T47D (cell line): ENCODE results near the gene PTCD1.

Experiments
- DNase-seq, 2 experiments: peaks; one replicate each; pipeline versions ENCODE4 v3.0.0 to v3.0.0-alpha.2; 2011 to 2012; ENCODE audit warnings: low read depth in 1 of 2, low spot score in 1 of 2
- JUND ChIP-seq: IDR thresholded peaks from 2 replicates; pipeline ENCODE4 v1.6.1; 2012; ENCODE audit warnings: low read depth
- in situ Hi-C: cut with HindIII; loops from 2 replicates; pipeline ENCODE4 v1.10.0; 2016; ENCODE audit warnings: low sequenced_read_pairs, low pct_unique_long_range_greater_than_20kb

Gene PTCD1

DNA sequence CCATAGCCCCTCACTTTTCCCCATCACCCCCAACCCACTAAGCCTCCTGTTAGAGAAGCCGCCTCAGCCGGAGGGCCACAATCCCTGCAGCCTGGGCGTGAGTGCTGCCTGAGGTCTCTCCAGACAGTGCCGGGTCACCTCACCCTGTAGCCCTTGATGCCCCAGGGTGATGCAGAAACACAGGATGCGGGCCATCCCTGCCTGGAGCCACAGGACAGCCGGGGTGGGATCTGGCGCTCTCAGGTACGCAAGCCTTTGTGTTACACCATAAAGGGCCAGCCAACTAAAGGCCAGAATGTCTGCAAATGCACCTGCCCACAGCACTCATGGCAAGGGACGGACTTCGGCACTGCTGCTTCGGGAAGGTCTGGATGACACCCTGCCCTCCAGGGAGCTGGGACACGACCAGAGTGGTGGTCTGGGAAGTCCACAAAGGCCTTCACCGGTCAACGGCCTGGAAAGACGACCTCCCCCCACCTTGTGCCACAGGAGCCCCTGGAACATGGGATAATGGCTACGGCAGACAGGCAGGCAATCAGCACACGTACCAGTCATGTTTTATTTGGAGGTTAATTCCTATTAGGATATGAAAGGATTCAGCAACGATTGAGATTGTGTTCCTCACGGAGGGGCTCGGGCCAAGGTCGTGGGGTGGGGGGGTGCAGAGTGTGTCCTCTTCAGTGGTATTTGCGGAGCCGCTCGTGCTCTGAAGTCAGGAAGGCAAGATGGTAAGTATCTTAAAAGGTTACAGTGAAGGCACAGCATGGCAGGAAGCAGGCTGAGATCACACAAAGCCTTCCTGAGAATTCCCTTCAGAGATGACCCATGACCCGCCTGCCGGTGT is 19.3 kb upstream of the PTCD1 start:
- TF ChIP-seq JUND, result no peak
- in situ Hi-C loops, result no loop called here
- DNase-seq, result no peak

- in situ Hi-C loops, result no loop called here
- DNase-seq, result no peak
Observed at GRCh38 chr7:99457050-99457649, 18.6 kb upstream of the PTCD1 start.

DNA sequence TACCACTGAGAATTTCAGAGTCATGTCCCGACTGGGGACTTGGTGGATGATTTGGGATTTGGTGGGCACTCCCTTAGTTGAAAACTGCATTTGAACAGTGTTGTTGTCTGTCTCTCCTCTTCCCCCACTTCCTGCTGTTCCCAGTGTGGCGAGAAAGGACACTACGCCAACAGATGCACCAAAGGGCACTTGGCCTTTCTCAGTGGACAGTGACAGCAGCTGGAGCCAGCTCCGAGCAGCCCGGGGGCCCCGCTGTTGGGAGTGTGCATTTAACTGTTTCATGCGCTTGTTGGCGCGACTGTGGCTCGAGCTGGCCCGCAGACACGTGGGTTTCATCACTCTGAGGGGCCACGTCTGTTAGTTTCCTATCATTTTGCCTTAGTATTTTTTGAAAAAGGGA is 17.7 kb upstream of the PTCD1 start:
- no peak for DNase-seq
- TF ChIP-seq JUND, result no peak
- in situ Hi-C loops, result no loop called here

More at GRCh38 chr7:99457050-99457649, 18.6 kb upstream of the PTCD1 start:
- TF ChIP-seq JUND, result no peak

GRCh38 chr7:99455874-99456273 is 17.3 kb upstream of the PTCD1 start:
- in situ Hi-C loops, result no loop called here
- TF ChIP-seq JUND, result no peak
- no peak for DNase-seq

GRCh38 chr7:99453105-99453504 is 14.5 kb upstream of the PTCD1 start:
- no peak for TF ChIP-seq JUND
- no peak for DNase-seq
- in situ Hi-C loops, result no loop called here

- in situ Hi-C loops, result no loop called here
- no peak for TF ChIP-seq JUND
- no peak for DNase-seq
Observed at GRCh38 chr7:99452541-99452940, 13.9 kb upstream of the PTCD1 start.

GRCh38 chr7:99451936-99452335 is 13.3 kb upstream of the PTCD1 start:
- DNase-seq, result no peak
- TF ChIP-seq JUND, result no peak
- in situ Hi-C loops, result no loop called here

GRCh38 chr7:99449326-99449725 is 10.7 kb upstream of the PTCD1 start:
- no peak for TF ChIP-seq JUND
- DNase-seq, result no peak
- in situ Hi-C loops, result no loop called here

DNA sequence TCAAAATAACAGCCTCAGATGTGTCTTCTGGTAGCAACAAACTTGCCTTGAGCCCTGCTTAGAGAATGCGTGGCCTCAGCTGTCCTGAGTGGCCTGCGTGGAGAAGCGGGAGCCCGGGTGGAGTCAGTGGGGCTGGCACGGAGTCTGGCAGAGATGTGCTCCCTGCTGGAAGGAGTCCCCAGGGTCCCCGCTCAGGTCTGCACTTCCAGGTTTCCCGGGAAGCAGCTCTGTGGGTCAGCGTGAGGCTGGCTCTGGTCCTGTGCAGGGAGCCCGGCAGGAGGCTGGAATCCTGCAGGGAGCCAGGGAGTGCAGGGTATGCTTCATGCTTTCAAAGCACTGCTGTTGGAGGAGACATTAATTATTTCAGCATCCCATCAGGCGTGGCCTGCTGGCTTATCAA is 10.3 kb upstream of the PTCD1 start:
- DNase-seq, result no peak
- in situ Hi-C loops, result no loop called here
- TF ChIP-seq JUND, result no peak

- DNase-seq, result peak in 1 of 2 experiments; percentile 35
- TF ChIP-seq JUND, result no peak
- in situ Hi-C loops, result no loop called here
Observed at GRCh38 chr7:99447943-99448342, 9.3 kb upstream of the PTCD1 start.

DNA sequence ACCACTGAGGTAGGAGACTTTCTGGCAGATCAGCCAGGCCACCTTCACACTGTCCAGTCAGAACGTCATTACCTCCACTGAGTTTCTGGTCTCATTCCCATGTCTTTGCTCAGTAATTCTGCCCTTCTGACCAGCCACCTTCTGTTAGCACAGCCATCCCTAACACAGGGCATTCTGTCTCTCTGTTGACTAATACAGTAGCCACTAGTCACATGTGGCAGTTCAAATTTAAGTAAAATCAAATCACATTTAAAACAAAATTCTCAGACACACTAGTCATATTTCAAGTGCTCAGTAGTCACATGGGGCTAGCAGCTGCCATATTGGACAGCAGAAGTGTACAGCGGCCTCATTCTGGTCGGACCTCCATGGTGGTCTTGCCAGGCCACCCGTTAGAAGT is 7.5 kb upstream of the PTCD1 start:
- in situ Hi-C loops, result no loop called here
- TF ChIP-seq JUND, result no peak
- DNase-seq, result no peak

DNA sequence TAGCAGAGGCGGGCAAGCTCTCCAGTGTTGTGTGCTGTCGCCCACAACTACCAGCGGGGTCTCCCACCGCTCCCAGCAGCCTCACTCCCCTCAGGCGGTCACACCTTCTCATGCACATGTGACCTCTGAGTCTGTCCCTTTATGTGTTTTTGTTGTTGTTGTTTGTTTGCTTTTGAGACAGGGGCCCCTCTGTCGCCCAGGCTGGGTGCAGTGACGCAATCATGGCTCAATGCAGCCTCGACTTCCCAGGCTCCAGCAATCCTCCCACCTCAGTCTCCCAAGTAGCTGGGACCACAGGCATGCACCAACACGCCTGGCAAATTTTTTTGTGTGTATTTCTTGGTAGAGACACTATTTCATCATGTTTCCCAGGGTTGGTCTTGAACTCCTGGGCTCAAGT is 1.6 kb upstream of the PTCD1 start:
- no peak for DNase-seq
- no peak for TF ChIP-seq JUND
- in situ Hi-C loops, result no loop called here

GRCh38 chr7:99437946-99438572 is 539 bp downstream of the PTCD1 start:
- TF ChIP-seq JUND, result no peak
- in situ Hi-C loops, result no loop called here
- DNase-seq, result no peak
